ENCODE measurements around the gene SEC14L1. TPM values are rescaled to one million over a fixed set of nuclear protein-coding genes. Genes with fewer than 3 reads are reported as not detected.

The SEC14L1 gene
- total and polyA plus RNA-seq, 4 donors: 17.0 to 52.0 (median 26.8) TPM

- no peak for TF ChIP-seq GABPA (IDR thresholded peaks at IDR 0.05 in 1 of 2, conservative IDR thresholded peaks at IDR 0.05 in 1 of 2)
- no peak for TF ChIP-seq MAX (IDR thresholded peaks at IDR 0.05)
- no peak for TF ChIP-seq REST (IDR thresholded peaks at IDR 0.05)
- TF ChIP-seq SP1 (IDR thresholded peaks at IDR 0.05): no peak
- TF ChIP-seq YY1 (IDR thresholded peaks at IDR 0.05): no peak
- no peak for TF ChIP-seq HNF4A (conservative IDR thresholded peaks at IDR 0.05)
- TF ChIP-seq HNF4G (IDR thresholded peaks at IDR 0.05): no peak
- no peak for TF ChIP-seq ZBTB33 (IDR thresholded peaks at IDR 0.05)
- TF ChIP-seq FOXA1 (IDR thresholded peaks at IDR 0.05): no peak
- no peak for TF ChIP-seq TAF1 (conservative IDR thresholded peaks at IDR 0.05)
- no peak for TF ChIP-seq ATF3 (IDR thresholded peaks at IDR 0.05)
- no peak for TF ChIP-seq FOXA2 (IDR thresholded peaks at IDR 0.05)
- no peak for TF ChIP-seq RAD21 (IDR thresholded peaks at IDR 0.05)
- no peak for TF ChIP-seq EGR1 (IDR thresholded peaks at IDR 0.05; ENCODE audit: low read depth in 2 of 2)
- no peak for TF ChIP-seq CTCF (IDR thresholded peaks at IDR 0.05; ENCODE audit: low read depth, low read length, missing input control)
- TF ChIP-seq JUND (IDR thresholded peaks at IDR 0.05): no peak
- no peak for TF ChIP-seq NR2F2 (IDR thresholded peaks at IDR 0.05)
- H3K4me1 ChIP-seq (ENCODE audit: control insufficient read depth in 4 of 4, insufficient read depth in 4 of 4, low read length in 3 of 4): no peaks in the 10 kb centered on the region
- H3K27ac ChIP-seq (ENCODE audit: low read depth in 1 of 2, low read length in 2 of 2): no peak overlapping the region
These were observed 8.9 kb upstream of the SEC14L1 start for GRCh38 chr17:77131904-77132303.

More at GRCh38 chr17:77131904-77132303, 8.9 kb upstream of the SEC14L1 start:
- no peak overlapping the region for H3K4me3 ChIP-seq (ENCODE audit: low read depth in 1 of 3, low read length in 3 of 3)
- no peak overlapping the region for H3K9ac ChIP-seq (ENCODE audit: low read depth in 1 of 2, low read length in 2 of 2)
- DNase-seq (ENCODE audit: low spot score): no peak
- no peaks in the 10 kb centered on the region for H3K27me3 ChIP-seq (ENCODE audit: control insufficient read depth in 4 of 4, insufficient read depth in 4 of 4, low read length in 3 of 4)
- no peaks in the 10 kb centered on the region for H3K9me3 ChIP-seq (ENCODE audit: control insufficient read depth in 4 of 4, low read length in 3 of 4)
- WGBS: 39% methylated on average over 5 of the region's 5 CpGs
- no peaks in the 10 kb centered on the region for H3K36me3 ChIP-seq (ENCODE audit: control insufficient read depth in 4 of 4, insufficient read depth in 3 of 4, low read depth in 1 of 4, low read length in 3 of 4)
